DND-41 (cell line): Measurements from ENCODE around the gene EPDR1.

ENCODE experiments used
- ATAC-seq: fragments of 200-7000 bp; cut with Tn5 transposase; 3 replicates; pipeline ENCODE4 v1.9.1; 2021; ENCODE audit warnings: low read depth; ENCODE audit not compliant: insufficient read depth
- DNase-seq: peaks from one replicate; pipeline ENCODE4 v3.0.0-alpha.2; 2020
- H2AFZ ChIP-seq: 2 replicates; pipeline ENCODE4 v1.6.0; 2012; ENCODE audit warnings: low read depth, low read length
- H3K27ac ChIP-seq: 2 replicates; pipeline ENCODE4 v1.5.1; 2012; ENCODE audit warnings: low read length, inconsistent platforms
- H3K27me3 ChIP-seq: fragments of 200-600 bp; sonication (generic); 2 replicates; pipeline ENCODE4 v1.6.0; 2012; ENCODE audit warnings: low read length, mild to moderate bottlenecking, inconsistent platforms; ENCODE audit not compliant: insufficient read depth, poor library complexity
- H3K36me3 ChIP-seq: 2 replicates; pipeline ENCODE4 v1.5.1; 2012; ENCODE audit warnings: low read length, inconsistent platforms; ENCODE audit not compliant: insufficient read depth
- H3K4me1 ChIP-seq: 2 replicates; pipeline ENCODE4 v1.5.1; 2012; ENCODE audit warnings: mild to moderate bottlenecking, low read length; ENCODE audit not compliant: insufficient read depth
- H3K4me2 ChIP-seq: 2 replicates; pipeline ENCODE4 v1.6.0; 2012; ENCODE audit warnings: mild to moderate bottlenecking, moderate library complexity, low read length, inconsistent platforms; ENCODE audit not compliant: insufficient read depth
- H3K4me3 ChIP-seq, 2 experiments: fragments of 200-600 bp in 1 of 2; shearing (Covaris generic) in 1 of 2; 2 replicates each; pipeline ENCODE4 v1.5.1; 2012 to 2016; ENCODE audit warnings: inconsistent platforms in 2 of 2, low read length in 2 of 2, mild to moderate bottlenecking in 2 of 2, low read depth in 1 of 2, moderate library complexity in 1 of 2
- H3K79me2 ChIP-seq: 2 replicates; pipeline ENCODE4 v1.6.0; 2012; ENCODE audit warnings: low read length, inconsistent platforms; ENCODE audit not compliant: insufficient read depth
- H3K9ac ChIP-seq: 2 replicates; pipeline ENCODE4 v1.6.0; 2012; ENCODE audit warnings: low read depth, mild to moderate bottlenecking, inconsistent platforms, low read length, moderate library complexity
- H3K9me3 ChIP-seq: 2 replicates; pipeline ENCODE4 v1.5.1; 2012; ENCODE audit warnings: low read length, moderate library complexity, mild to moderate bottlenecking, inconsistent platforms; ENCODE audit not compliant: insufficient read depth, severe bottlenecking
- H4K20me1 ChIP-seq: 2 replicates; pipeline ENCODE4 v1.6.0; 2012; ENCODE audit warnings: low read length; ENCODE audit not compliant: insufficient read depth
- EZH2 ChIP-seq: IDR thresholded peaks from 3 replicates; pipeline ENCODE4 v1.6.1; 2012; ENCODE audit warnings: borderline replicate concordance, low read depth, mild to moderate bottlenecking, moderate library complexity, low read length, inconsistent platforms; ENCODE audit not compliant: severe bottlenecking
- TF ChIP-seq, protein P1 (sequence below): IDR thresholded peaks from 2 replicates; pipeline ENCODE4 v1.5.1; 2012; ENCODE audit warnings: borderline replicate concordance, low read length, moderate library complexity, mild to moderate bottlenecking; ENCODE audit not compliant: poor library complexity, severe bottlenecking; ENCODE audit errors: extremely low read depth

EPDR1 gene

DNA sequence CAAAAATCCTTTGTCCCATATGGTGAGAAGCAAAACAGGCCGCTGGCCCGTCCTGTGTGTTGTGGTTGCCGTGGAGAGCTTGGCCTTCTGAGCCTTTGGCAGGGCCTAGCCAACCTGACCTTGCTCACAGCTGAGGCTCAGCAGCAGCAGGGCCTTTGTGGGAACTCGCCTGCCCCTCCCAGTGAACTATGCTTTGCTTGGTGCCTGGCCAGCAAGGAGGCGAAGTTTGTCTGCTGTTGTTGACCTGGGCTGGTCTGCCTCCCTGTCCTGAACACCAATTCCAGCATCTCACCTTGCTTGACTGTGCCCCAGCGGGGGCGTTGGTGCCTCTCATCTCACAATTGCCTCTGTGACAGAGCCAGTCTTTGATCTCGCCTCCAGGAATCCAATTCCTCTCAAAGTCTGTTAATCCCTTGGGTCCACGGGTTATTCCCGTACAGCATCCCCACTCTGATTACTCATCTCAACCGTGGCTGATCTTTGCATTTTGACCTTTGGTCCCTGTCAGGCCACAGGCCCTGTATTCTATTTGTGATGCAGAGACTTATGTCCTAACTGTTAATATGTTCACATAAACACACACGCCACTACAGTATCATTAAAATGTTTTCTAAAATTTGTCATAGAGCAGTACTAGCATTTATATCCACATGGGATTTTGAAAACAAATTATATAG, 22.6 kb downstream of the EPDR1 start:
- H3K4me1 ChIP-seq: no peaks in the 10 kb centered on the region
- peak; percentile 17; the same call in 1 of the 3 replicates for ATAC-seq

GRCh38 chr7:37943905-37944736, 23.7 kb downstream of the EPDR1 start:
- Histone ChIP-seq H2AFZ (no peak overlapping the region), H3K36me3 (peaks cover 6% of the 10 kb centered on the region; the same call in 1 of the 2 replicates), H3K27me3 (no peaks in the 10 kb centered on the region), H3K9ac (no peak overlapping the region), H3K79me2 (peaks cover 57% of the 10 kb centered on the region), H3K4me3 (no peak overlapping the region), H3K27ac (no peak overlapping the region), H3K9me3 (no peaks in the 10 kb centered on the region), H4K20me1 (peaks cover 49% of the 10 kb centered on the region), H3K4me2 (no peak overlapping the region), H3K4me1 (no peaks in the 10 kb centered on the region)
- DNase-seq: no peak
- no peak for ATAC-seq
- TF ChIP-seq EZH2: no peak
- TF ChIP-seq, protein P1, sequence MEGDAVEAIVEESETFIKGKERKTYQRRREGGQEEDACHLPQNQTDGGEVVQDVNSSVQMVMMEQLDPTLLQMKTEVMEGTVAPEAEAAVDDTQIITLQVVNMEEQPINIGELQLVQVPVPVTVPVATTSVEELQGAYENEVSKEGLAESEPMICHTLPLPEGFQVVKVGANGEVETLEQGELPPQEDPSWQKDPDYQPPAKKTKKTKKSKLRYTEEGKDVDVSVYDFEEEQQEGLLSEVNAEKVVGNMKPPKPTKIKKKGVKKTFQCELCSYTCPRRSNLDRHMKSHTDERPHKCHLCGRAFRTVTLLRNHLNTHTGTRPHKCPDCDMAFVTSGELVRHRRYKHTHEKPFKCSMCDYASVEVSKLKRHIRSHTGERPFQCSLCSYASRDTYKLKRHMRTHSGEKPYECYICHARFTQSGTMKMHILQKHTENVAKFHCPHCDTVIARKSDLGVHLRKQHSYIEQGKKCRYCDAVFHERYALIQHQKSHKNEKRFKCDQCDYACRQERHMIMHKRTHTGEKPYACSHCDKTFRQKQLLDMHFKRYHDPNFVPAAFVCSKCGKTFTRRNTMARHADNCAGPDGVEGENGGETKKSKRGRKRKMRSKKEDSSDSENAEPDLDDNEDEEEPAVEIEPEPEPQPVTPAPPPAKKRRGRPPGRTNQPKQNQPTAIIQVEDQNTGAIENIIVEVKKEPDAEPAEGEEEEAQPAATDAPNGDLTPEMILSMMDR: no peak

More for the DNA sequence above, 22.6 kb downstream of the EPDR1 start:
- no peaks in the 10 kb centered on the region for H3K36me3 ChIP-seq
- no peak overlapping the region for H2AFZ ChIP-seq
- no peaks in the 10 kb centered on the region for H3K27me3 ChIP-seq
- H3K4me2 ChIP-seq: no peak overlapping the region
- H3K4me3 ChIP-seq: no peak overlapping the region
- peaks cover 62% of the 10 kb centered on the region for H3K79me2 ChIP-seq
- no peak for TF ChIP-seq EZH2
- TF ChIP-seq, protein P1: no peak
- peaks cover 48% of the 10 kb centered on the region for H4K20me1 ChIP-seq
- H3K9me3 ChIP-seq: no peaks in the 10 kb centered on the region
- H3K9ac ChIP-seq: no peak overlapping the region
- H3K27ac ChIP-seq: no peak overlapping the region
- no peak for DNase-seq

- H3K27me3 ChIP-seq: no peaks in the 10 kb centered on the region
- peaks cover 8% of the 10 kb centered on the region; the same call in 1 of the 2 replicates for H3K36me3 ChIP-seq
- TF ChIP-seq, protein P1: no peak
- TF ChIP-seq EZH2: no peak
- H3K79me2 ChIP-seq: peaks cover 56% of the 10 kb centered on the region
- H3K9me3 ChIP-seq: no peaks in the 10 kb centered on the region
- H3K4me3 ChIP-seq: no peak overlapping the region
- H4K20me1 ChIP-seq: peaks cover 49% of the 10 kb centered on the region
- no peak overlapping the region for H3K27ac ChIP-seq
- no peak overlapping the region for H3K4me2 ChIP-seq
- H3K4me1 ChIP-seq: no peaks in the 10 kb centered on the region
- H3K9ac ChIP-seq: no peak overlapping the region
- no peak overlapping the region for H2AFZ ChIP-seq
- DNase-seq (no peak), ATAC-seq (no peak)
Observed at GRCh38 chr7:37944737-37945054, 24.3 kb downstream of the EPDR1 start.
